ENCODE results near the gene PLCG1.

- TF ChIP-seq CTCF (IDR thresholded peaks at IDR 0.05) (no peak), POLR2A (IDR thresholded peaks at IDR 0.05) (no peak)
Measured at GRCh38 chr20:41183391-41183790, 46.0 kb downstream of the PLCG1 start.
